Stomach smooth muscle (tissue), 2 donors: ENCODE results near the gene TMPRSS9.

ENCODE experiments used
- H3K27ac ChIP-seq: one replicate; pipeline ENCODE4 v1.7.0; 2013; ENCODE audit warnings: mild to moderate bottlenecking, low read length, inconsistent platforms
- H3K27me3 ChIP-seq, 2 donors: one replicate each; pipeline ENCODE4 v1.7.0; 2013; ENCODE audit warnings: low read length in 2 of 2; ENCODE audit not compliant: insufficient read depth in 2 of 2, control insufficient read depth in 1 of 2
- H3K36me3 ChIP-seq, 2 donors: one replicate each; pipeline ENCODE4 v1.7.0; 2013; ENCODE audit warnings: low read length in 2 of 2; ENCODE audit not compliant: control insufficient read depth in 2 of 2, insufficient read depth in 2 of 2
- H3K4me1 ChIP-seq: one replicate; pipeline ENCODE4 v1.7.0; 2013; ENCODE audit warnings: low read length; ENCODE audit not compliant: control insufficient read depth, insufficient read depth
- H3K4me3 ChIP-seq, 2 donors: one replicate each; pipeline ENCODE4 v1.7.0; 2013; ENCODE audit warnings: low read length in 2 of 2
- H3K9ac ChIP-seq, 2 donors: one replicate each; pipeline ENCODE4 v1.7.0; 2013; ENCODE audit warnings: low read length in 2 of 2, mild to moderate bottlenecking in 1 of 2
- H3K9me3 ChIP-seq, 2 donors: one replicate each; pipeline ENCODE4 v1.7.0; 2013; ENCODE audit warnings: low read length in 2 of 2; ENCODE audit not compliant: control insufficient read depth in 2 of 2
- donor health status: healthy.
- donor health status: Pancreatic carcinoma.

TMPRSS9 gene

DNA sequence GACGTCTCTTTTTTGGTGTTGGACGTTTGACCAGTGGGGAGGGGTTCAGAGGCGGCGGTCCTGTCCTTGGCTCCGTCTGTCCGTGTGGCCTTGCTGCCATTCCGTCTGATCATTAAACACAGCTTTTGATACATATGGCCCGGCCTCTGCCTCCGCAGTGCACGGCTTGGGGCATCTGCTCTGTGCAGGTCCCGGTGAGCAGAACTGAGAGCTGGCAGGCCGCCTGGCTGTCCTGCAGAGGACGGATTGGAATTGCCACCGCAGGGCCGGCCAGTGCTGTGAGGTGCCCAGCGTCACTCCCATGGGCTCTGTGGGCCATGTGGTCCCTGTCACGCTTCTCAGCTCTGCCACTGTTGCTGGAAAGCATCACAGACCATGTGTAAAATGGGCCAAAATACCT, 5.4 kb upstream of the TMPRSS9 start:
- Histone ChIP-seq H3K36me3 (peaks cover 15 to 17% of the 10 kb centered on the region in 2 donors), H3K9me3 (no peaks in the 10 kb centered on the region), H3K4me1 (no peaks in the 10 kb centered on the region), H3K9ac (no peak overlapping the region), H3K27ac (no peak overlapping the region), H3K27me3 (no peaks in the 10 kb centered on the region), H3K4me3 (no peak overlapping the region)

DNA sequence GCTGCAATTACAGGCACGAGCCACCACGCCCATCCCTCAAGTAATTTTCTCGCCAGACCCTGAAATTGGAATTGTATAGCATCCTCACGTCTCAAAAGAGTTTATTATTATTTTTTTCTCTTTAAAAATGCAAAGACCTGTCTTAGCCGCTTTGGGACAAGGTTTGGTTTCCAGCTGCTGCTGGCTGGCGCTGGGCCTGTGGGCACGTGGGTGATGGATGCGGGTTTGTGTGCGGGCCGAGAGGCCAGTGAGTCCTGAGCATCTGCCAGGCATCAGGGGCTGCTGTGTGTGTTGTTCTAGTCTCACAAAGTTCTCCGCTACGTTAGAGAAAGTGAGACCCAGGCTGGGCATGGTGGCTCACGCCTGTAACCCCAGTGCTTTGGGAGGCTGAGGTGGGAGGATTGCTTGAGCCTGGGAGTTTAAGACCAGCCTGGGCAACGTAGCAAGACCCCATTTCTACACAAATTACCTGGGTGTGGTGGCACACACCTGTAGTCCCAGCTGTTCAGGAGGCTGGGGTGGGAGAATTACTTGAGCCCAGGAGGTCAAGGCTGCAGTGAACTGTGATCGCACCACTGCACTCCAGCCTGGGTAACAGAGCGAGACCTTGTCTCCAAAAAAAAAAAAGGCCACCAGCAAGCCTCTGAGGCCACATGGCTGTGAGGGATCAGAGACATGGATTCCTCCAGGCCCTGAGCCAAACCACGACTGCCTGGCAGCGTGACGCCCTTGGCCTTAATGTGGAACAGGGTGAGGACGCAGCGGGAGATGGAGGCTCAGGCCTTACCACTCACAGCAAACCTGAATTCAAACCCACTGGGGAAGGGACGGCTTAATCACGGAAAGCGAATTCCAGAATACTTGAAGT, 4.7 kb upstream of the TMPRSS9 start:
- Histone ChIP-seq H3K4me1 (no peaks in the 10 kb centered on the region), H3K9me3 (no peaks in the 10 kb centered on the region), H3K27ac (no peak overlapping the region), H3K9ac (no peak overlapping the region), H3K4me3 (no peak overlapping the region), H3K36me3 (peaks cover 8 to 9% of the 10 kb centered on the region in 2 donors), H3K27me3 (peaks cover 0 to 1% of the 10 kb centered on the region in 2 donors)

DNA sequence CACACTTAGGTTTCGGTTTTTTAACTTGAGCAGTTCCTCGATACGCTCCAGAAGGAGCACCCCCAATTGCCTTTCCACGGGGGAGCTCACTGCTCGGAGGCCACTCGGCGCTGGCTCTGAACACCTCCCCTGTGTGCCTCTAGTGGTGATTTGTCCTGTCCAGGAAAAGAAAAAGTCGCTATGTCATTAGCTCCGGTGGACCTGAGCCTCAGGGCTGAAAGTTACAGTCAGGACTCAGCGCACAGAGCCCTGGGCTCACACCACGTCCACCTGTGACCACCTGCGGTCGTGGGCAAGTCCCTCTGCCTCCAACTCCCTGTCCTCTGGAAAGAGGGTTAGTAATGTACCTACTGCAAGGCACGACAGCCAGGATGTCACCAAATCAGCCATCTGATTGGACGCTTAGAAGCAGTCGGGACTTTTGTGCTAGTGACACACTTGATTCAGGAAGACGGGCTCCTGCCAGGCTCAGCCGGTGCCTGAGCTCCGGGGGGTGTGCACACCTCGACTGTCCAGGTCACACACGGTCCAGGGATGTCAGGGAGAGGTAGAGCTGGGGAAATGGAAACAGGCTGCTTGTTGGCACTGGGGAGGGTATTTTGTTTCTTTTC, 3.9 kb upstream of the TMPRSS9 start:
- Histone ChIP-seq H3K36me3 (peaks cover 3 to 7% of the 10 kb centered on the region in 2 donors), H3K9ac (no peak overlapping the region), H3K4me3 (no peak overlapping the region), H3K4me1 (no peaks in the 10 kb centered on the region), H3K27me3 (peaks cover 4 to 7% of the 10 kb centered on the region in 2 donors), H3K27ac (no peak overlapping the region), H3K9me3 (no peaks in the 10 kb centered on the region)

DNA sequence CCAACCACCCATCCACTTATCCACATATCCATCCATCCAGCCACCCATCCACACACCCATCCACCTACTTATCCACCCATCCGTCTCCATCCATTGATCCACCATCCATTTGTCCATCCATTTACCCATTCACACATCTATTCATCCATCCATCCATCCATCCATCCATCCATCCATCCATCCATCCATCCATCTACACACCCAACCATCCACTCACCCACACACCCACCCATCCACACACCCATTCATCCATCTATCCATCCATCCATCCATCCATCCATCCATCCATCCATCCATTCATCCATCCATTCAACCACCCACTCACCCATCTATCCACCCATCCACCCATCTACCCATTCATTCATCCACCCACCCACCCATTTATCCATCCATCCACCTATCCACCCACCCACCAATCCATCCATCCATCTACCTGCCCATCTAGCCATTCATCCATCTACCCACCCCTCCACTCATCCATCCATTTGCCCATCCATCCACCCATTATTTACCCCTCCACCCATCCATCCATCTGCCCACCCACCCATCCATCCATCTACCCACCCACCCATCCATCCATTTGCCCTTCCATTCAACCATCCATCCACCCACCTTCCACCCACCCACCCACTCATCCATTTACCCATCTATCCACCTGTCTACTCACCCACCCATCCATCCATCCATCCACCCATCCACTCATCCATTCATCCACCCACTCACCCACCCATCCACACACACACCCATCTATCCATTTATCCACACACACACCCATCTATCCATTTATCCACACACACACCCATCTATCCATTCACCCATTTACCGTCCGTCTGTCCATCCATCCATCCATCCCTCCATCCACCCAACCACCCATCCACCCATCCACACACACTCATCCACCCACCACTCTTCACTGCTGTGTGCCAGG, 2.5 kb upstream of the TMPRSS9 start:
- Histone ChIP-seq H3K9ac (no peak overlapping the region), H3K36me3 (peaks cover 3 to 7% of the 10 kb centered on the region in 2 donors), H3K27ac (no peak overlapping the region), H3K27me3 (peaks cover 15 to 19% of the 10 kb centered on the region in 2 donors), H3K4me1 (no peaks in the 10 kb centered on the region), H3K9me3 (no peaks in the 10 kb centered on the region), H3K4me3 (no peak overlapping the region)

DNA sequence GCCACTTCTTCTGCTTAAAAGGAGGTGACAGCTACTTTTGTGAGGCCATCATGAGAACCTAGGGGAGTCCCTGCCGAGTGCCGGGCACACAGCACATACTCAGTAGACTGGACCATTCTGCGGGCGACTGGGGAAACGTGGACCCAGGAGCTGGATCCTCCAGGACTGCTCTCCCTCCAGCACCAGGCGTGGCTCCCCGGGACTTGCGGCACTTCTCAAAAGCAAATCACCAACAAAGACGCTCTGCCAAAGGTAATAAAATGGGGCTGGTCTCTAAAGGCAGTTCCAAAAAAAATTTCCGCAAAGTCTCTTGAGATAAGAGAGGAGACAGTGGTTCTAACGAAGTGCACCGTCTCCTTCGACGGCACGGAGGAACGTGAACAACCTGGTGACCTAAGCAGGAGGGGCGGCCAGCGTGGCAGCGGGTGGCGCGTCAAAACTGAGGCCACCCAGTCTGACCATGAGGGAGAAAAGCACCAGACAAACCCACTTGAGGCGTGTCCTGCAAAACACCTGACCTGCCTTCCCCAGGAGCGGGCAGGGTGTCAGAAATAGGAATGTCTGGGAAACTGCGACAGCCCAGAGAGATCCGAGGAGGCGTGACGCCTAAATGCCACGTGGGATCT, 1.4 kb upstream of the TMPRSS9 start:
- Histone ChIP-seq H3K9me3 (no peaks in the 10 kb centered on the region), H3K4me1 (no peaks in the 10 kb centered on the region), H3K4me3 (no peak overlapping the region), H3K27me3 (peaks cover 24 to 28% of the 10 kb centered on the region in 2 donors), H3K36me3 (peaks cover 2 to 3% of the 10 kb centered on the region in 2 donors), H3K9ac (no peak overlapping the region), H3K27ac (no peak overlapping the region)

DNA sequence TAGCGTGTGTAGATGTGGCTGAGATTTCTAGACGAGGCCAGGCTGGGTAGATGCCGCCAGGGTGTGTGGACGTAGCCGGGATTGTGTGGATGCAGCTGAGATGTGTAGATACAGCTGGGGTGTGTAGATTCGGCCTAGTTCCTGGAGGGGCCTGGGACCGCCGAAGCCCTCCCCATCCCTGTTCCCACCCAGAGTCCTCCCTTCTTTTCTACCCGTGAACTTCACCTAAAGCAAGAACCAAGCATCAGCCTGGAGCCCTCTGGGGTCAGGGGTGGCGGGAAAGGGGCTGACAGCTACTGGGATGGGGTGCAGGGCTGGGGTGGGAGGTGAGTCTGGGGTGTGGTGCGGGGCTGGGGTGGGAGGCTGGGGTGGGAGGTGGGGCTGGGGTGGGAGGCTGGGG, 768 bp downstream of the TMPRSS9 start:
- H3K9ac ChIP-seq, result no peak overlapping the region
- H3K27ac ChIP-seq, result no peak overlapping the region
- H3K9me3 ChIP-seq, result no peaks in the 10 kb centered on the region
- H3K36me3 ChIP-seq, result no peaks in the 10 kb centered on the region
- peaks cover 24 to 34% of the 10 kb centered on the region in 2 donors for H3K27me3 ChIP-seq
- no peaks in the 10 kb centered on the region for H3K4me1 ChIP-seq
- H3K4me3 ChIP-seq, result no peak overlapping the region

DNA sequence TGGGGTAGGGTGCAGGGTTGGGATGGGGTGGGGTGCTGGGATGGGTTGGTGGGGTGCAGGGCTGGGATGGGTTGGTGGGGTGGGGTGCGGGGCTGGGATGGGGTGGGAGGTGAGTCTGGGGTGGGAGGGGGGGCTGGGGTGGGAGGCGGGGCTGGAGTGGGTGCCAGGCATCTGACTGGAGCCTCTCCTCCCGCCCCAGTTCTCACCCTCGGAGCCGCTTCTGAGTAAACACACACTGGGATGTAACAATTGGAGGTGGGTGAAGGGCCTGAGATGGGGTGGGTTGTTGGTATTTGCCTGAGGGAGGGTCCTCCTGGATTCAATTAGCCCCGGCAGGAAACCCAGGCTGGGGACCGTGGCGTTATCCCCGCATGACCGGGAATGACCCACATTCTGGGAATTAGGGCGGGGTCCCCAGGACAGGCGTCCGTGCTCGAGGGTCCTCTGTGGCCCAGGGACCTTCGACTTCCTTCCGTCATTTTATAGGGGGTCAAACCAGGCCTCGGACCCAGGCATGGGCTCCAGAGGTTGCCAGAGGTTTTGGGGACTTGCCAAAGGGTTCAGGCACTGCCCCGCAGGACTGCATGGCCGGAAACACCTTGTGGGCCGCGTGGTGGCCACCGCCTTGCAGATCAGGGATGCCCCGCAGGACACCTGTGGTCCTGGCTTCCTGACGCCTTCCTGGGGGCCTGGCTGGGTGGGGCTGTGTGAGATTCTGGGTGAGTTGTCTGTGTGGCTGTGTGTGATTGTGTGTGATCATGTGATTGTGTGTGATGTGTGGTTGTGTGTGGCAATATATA, 1.4 kb downstream of the TMPRSS9 start:
- H3K27ac ChIP-seq, result no peak overlapping the region
- H3K4me1 ChIP-seq, result no peaks in the 10 kb centered on the region
- H3K27me3 ChIP-seq, result peaks cover 24 to 34% of the 10 kb centered on the region in 2 donors
- no peak overlapping the region for H3K4me3 ChIP-seq
- H3K9me3 ChIP-seq, result no peaks in the 10 kb centered on the region
- no peaks in the 10 kb centered on the region for H3K36me3 ChIP-seq
- no peak overlapping the region for H3K9ac ChIP-seq

DNA sequence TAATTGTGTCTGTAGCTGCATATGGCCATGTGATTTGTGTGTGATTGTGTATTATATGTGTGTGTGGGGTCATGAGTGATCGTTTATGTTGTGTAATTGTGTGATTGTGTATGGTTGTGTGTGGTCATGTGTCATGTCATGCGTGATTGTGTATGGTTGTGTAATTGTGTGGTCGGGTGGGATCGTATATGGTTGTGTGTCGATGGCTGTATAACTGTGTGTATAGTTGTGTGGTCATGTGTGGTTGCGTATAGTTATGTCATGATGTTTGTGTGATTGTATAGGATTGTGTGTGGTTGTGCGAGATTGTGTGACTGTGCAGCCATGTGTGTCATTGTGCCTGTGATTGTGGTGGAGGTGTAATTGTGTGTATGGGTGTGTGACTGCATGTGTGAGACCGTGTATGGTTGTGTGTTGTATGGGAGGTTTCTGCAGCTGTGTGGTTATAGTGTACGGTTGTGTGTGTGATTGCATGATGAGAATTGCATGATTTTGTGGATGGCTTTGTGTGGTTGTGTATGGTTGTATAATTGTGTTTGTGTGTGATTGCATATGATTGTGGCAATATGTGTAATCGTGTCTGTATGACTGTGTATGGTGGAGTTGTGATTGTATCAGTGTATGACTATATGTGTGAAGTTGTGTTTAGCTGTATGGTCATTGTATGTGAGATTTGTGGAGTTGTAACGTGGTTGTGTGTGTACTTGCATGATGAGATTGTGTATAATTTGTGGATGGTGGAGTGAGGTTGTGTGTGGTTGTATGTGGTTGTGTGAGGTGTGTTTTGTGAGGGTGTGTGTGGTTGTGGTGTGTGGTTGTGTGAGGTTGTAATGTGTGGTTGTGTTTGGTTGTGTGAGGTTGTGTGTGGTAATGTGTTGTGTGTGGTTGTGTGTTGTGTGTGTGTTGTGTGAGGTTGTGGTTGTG, 2.2 kb downstream of the TMPRSS9 start:
- Histone ChIP-seq H3K27ac (no peak overlapping the region), H3K36me3 (no peaks in the 10 kb centered on the region), H3K4me3 (no peak overlapping the region), H3K9me3 (no peaks in the 10 kb centered on the region), H3K4me1 (no peaks in the 10 kb centered on the region), H3K27me3 (peaks cover 24 to 36% of the 10 kb centered on the region in 2 donors), H3K9ac (no peak overlapping the region)

DNA sequence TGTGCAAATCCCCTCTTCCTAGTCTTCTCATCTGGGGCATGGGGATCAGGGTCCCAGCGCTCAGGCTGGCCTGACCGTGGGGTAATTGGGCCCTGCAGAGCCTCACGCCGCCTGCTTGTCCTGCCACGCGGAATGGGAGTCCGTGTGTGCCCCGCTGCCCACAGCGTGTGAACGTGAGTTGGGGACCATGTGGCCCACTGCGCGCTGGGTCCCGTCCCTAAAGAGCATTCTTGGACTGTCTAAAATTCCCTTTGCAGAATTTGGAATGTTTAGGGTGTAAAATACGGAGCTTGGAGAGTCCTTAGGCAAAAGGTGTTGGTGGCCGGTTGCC, 2.9 kb downstream of the TMPRSS9 start:
- Histone ChIP-seq H3K4me3 (no peak overlapping the region), H3K9me3 (no peaks in the 10 kb centered on the region), H3K36me3 (no peaks in the 10 kb centered on the region), H3K9ac (no peak overlapping the region), H3K27me3 (peaks cover 24 to 36% of the 10 kb centered on the region in 2 donors), H3K27ac (no peak overlapping the region), H3K4me1 (no peaks in the 10 kb centered on the region)
